IPS-15b (cell line): ENCODE results near the gene BLOC1S4.

Experiments used
- H3K27me3 ChIP-seq: one replicate; pipeline ENCODE4 v1.6.1; 2013; ENCODE audit warnings: low read length; ENCODE audit not compliant: control insufficient read depth, insufficient read depth
- H3K36me3 ChIP-seq: one replicate; pipeline ENCODE4 v1.6.1; 2013; ENCODE audit warnings: low read length; ENCODE audit not compliant: control insufficient read depth, insufficient read depth
- H3K4me1 ChIP-seq: one replicate; pipeline ENCODE4 v1.6.1; 2013; ENCODE audit warnings: mild to moderate bottlenecking, low read length; ENCODE audit not compliant: control insufficient read depth, insufficient read depth
- H3K4me3 ChIP-seq: one replicate; pipeline ENCODE4 v1.5.1; 2013; ENCODE audit warnings: low read depth, low read length
- H3K9ac ChIP-seq: one replicate; pipeline ENCODE4 v1.6.1; 2013; ENCODE audit warnings: low read depth, mild to moderate bottlenecking, low read length
- H3K9me3 ChIP-seq: one replicate; pipeline ENCODE4 v1.6.1; 2013; ENCODE audit warnings: mild to moderate bottlenecking, low read length; ENCODE audit not compliant: control insufficient read depth, insufficient read depth

Gene BLOC1S4

GRCh38 chr4:6694177-6694901, 21.6 kb upstream of the BLOC1S4 start:
- Histone ChIP-seq H3K4me3 (no peak overlapping the region), H3K36me3 (no peaks in the 10 kb centered on the region), H3K4me1 (no peaks in the 10 kb centered on the region), H3K9ac (no peak overlapping the region), H3K27me3 (no peaks in the 10 kb centered on the region), H3K9me3 (no peaks in the 10 kb centered on the region)

- Histone ChIP-seq H3K4me3 (no peak overlapping the region), H3K4me1 (no peaks in the 10 kb centered on the region), H3K9me3 (no peaks in the 10 kb centered on the region), H3K9ac (no peak overlapping the region), H3K27me3 (no peaks in the 10 kb centered on the region), H3K36me3 (no peaks in the 10 kb centered on the region)
These were observed 20.0 kb upstream of the BLOC1S4 start for GRCh38 chr4:6695660-6696610.

- Histone ChIP-seq H3K9ac (no peak overlapping the region), H3K4me3 (no peak overlapping the region), H3K4me1 (no peaks in the 10 kb centered on the region), H3K27me3 (no peaks in the 10 kb centered on the region), H3K9me3 (no peaks in the 10 kb centered on the region), H3K36me3 (no peaks in the 10 kb centered on the region)
These were observed 19.4 kb upstream of the BLOC1S4 start for GRCh38 chr4:6696611-6697010.

GRCh38 chr4:6697131-6697530, 18.8 kb upstream of the BLOC1S4 start:
- no peak overlapping the region for H3K9ac ChIP-seq
- H3K27me3 ChIP-seq = no peaks in the 10 kb centered on the region
- no peaks in the 10 kb centered on the region for H3K36me3 ChIP-seq
- no peak overlapping the region for H3K4me3 ChIP-seq
- no peaks in the 10 kb centered on the region for H3K9me3 ChIP-seq
- no peaks in the 10 kb centered on the region for H3K4me1 ChIP-seq

GRCh38 chr4:6699388-6699787, 16.6 kb upstream of the BLOC1S4 start:
- Histone ChIP-seq H3K27me3 (no peaks in the 10 kb centered on the region), H3K36me3 (no peaks in the 10 kb centered on the region), H3K4me3 (no peak overlapping the region), H3K9me3 (no peaks in the 10 kb centered on the region), H3K9ac (no peak overlapping the region), H3K4me1 (no peaks in the 10 kb centered on the region)

GRCh38 chr4:6699903-6700302, 16.1 kb upstream of the BLOC1S4 start:
- no peaks in the 10 kb centered on the region for H3K27me3 ChIP-seq
- no peaks in the 10 kb centered on the region for H3K36me3 ChIP-seq
- no peak overlapping the region for H3K4me3 ChIP-seq
- no peaks in the 10 kb centered on the region for H3K9me3 ChIP-seq
- no peak overlapping the region for H3K9ac ChIP-seq
- no peaks in the 10 kb centered on the region for H3K4me1 ChIP-seq

- Histone ChIP-seq H3K9ac (no peak overlapping the region), H3K4me3 (no peak overlapping the region), H3K36me3 (no peaks in the 10 kb centered on the region)
These were observed 14.6 kb upstream of the BLOC1S4 start for GRCh38 chr4:6701371-6701770.

GRCh38 chr4:6702761-6703160, 13.2 kb upstream of the BLOC1S4 start:
- H3K27me3 ChIP-seq = no peaks in the 10 kb centered on the region
- no peak overlapping the region for H3K4me3 ChIP-seq
- no peaks in the 10 kb centered on the region for H3K4me1 ChIP-seq
- H3K9ac ChIP-seq = no peak overlapping the region
- no peaks in the 10 kb centered on the region for H3K9me3 ChIP-seq
- no peaks in the 10 kb centered on the region for H3K36me3 ChIP-seq

More at GRCh38 chr4:6701371-6701770, 14.6 kb upstream of the BLOC1S4 start:
- Histone ChIP-seq H3K4me1 (no peaks in the 10 kb centered on the region), H3K9me3 (no peaks in the 10 kb centered on the region), H3K27me3 (no peaks in the 10 kb centered on the region)

- Histone ChIP-seq H3K4me1 (no peaks in the 10 kb centered on the region), H3K4me3 (no peak overlapping the region), H3K9ac (no peak overlapping the region), H3K9me3 (no peaks in the 10 kb centered on the region), H3K27me3 (no peaks in the 10 kb centered on the region), H3K36me3 (no peaks in the 10 kb centered on the region)
These were observed 12.2 kb upstream of the BLOC1S4 start for GRCh38 chr4:6703786-6704185.

GRCh38 chr4:6705646-6706045, 10.3 kb upstream of the BLOC1S4 start:
- no peaks in the 10 kb centered on the region for H3K9me3 ChIP-seq
- H3K27me3 ChIP-seq = no peaks in the 10 kb centered on the region
- no peak overlapping the region for H3K4me3 ChIP-seq
- H3K9ac ChIP-seq = no peak overlapping the region
- peaks cover 2% of the 10 kb centered on the region for H3K4me1 ChIP-seq
- H3K36me3 ChIP-seq = no peaks in the 10 kb centered on the region

- Histone ChIP-seq H3K9me3 (no peaks in the 10 kb centered on the region), H3K4me3 (no peak overlapping the region), H3K9ac (no peak overlapping the region), H3K4me1 (peaks cover 2% of the 10 kb centered on the region), H3K36me3 (no peaks in the 10 kb centered on the region), H3K27me3 (no peaks in the 10 kb centered on the region)
These were observed 9.8 kb upstream of the BLOC1S4 start for GRCh38 chr4:6706173-6706572.
